RPMI7951 (cell line): Measurements from ENCODE around the gene SVOPL. TPM values are rescaled to one million over a fixed set of nuclear protein-coding genes. Genes with fewer than 3 reads are reported as not detected.

Experiments used
- DNase-seq: peaks from one replicate; pipeline ENCODE4 v3.0.0-alpha.2; 2012; ENCODE audit warnings: low read depth
- total RNA-seq: library from RNA; depleted of rRNA; stranded (reverse); fragments of >200 nt; shearing (Covaris generic); gene quantifications from 2 replicates; pipeline ENCODE4 v1.2.3, GENCODE V29; 2014

SVOPL gene
- total RNA-seq, 1 experiment from 2014 or later: not detected

DNA sequence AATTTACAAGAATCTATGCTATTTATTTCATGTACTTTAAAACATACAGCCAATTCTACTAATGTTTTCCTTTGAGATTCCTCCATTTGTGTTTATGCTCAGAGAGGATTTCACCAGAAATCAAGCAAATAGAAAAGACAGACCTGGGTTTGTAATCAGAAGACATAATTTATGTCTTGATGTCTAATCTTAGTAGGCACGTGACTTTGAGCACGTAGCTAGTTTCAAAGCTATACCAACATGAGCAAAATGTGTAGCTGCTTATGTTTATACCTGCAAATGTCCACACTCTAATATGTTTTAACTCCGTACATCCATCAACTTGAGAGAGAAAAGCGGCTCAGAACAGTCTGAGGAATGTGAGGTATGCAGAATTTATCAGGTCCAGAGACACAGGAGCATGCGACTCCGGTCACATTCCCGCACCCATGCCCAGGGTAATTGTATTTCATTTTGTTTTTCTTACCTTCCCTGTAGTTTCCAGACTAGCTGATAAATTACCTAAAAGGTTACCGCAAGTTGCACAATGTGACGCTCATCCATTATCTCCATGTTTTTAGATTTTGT, 40.0 kb downstream of the SVOPL start:
- DNase-seq: no peak

DNA sequence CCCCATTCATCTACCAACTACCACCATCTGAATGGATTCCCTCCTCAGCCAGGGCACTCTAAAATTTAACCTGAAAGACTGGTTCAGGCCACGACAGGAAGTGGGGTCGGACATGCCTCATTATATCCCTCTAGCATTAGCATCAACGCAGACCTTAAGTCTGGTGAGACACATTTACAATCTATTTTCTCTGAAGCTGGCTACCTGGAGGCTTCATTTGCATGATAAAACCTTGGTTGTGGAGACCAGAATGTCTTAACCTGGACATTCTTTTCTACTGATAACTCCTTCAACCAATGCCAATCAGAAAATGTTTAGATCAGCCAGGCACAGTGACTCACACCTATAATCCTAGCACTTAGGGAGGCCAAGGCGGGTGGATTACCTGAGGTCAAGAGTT, 42.3 kb downstream of the SVOPL start:
- DNase-seq: no peak

DNA sequence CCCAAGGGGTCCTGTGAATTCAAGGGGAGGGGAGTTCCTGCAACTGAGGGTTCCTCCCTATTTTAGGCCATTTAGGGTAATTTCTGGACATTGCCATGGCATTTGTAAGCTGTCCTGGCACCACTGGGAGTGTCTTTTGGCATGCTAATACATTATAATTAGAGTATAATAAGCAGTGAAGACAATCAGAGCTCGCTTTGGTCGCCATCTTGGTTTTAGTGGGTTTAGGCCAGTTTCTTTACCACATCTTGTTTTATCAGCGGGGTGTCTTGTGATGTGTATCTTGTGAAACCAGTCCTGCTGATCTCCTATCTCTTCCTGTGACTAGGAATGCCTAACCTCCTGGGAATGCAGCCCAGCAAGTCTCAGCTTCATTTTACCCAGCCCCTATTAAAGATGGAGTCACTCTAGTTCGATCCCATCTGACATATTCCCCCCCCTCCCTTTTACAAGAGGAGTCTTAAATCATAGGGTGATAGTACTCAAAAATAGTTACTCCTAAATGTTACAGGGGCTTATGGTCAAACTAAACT, 43.2 kb downstream of the SVOPL start:
- DNase-seq: no peak

DNA sequence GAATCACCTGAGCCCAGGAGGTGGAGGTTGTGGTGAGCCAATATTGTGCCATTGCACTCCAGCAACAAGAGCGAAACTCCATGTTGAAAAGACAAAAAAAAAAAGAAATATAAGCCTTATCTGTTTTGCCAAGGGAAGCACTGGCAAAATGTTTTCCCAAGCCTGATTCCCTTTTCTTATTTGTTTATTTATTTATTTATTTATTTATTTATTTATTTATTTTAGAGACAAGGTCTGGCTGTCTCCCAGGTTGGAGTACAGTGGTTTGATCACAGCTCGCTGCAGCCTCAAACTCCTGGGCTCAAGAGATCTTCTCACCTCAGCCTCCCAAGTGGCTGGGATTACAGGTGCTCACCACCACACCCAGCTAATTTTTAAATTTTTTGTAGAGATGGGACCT, 44.2 kb downstream of the SVOPL start:
- DNase-seq: no peak

DNA sequence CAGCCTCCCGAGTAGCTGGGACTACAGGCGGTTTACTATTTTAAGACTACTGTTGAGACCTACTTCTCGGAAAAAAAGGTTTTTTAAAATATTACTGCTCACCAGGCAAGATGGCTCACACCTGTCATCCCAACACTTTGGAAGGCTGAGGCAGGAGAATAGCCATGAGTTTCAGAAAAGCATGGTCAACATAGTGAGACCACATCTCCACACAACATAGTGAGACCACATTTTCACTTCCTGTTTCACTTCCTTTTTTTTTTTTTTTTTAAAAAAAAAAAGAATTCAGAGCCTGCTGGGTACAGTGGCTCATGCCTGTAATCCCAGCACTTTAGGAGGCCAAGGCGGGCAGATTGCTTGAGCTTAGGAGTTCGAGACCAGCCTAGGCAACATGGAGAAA, 46.5 kb downstream of the SVOPL start:
- no peak for DNase-seq

DNA sequence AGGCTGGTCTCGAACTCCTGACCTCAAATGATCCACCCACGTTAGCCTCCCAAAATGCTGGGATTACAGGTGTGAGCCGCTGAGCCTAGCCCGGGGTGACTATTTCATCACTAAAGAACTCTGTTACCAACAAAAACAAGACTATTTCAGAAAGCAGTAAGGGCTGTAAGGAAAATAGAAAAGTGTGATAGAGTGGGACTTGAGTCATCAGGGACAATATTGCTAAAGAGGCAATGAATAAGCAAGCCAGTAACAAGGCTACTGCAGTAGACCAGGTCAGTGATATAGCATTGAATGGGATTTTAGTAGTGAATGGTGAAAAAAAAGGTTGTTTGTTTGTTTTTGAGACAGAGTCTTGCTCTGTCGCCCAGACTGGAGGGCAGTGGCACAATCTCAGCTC, 51.7 kb downstream of the SVOPL start:
- DNase-seq: no peak

DNA sequence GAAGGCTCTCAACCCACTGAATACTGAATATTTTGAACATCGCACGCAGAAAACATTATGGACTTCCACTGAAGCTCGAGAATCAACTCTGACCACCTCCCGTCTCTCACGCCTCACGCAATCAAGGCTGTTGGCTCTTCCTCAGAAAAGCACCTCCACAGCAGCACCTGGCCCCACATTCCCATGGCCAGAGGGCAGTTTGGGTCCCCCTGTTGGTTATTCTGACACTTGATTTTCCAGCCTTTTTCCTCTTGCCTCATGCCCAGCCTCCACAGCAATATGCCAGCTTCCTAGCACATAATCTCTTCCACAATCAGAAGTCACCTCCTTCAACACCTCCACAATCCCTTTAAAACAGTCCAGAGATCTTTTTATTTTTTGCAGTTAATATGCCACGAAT, 55.9 kb downstream of the SVOPL start:
- DNase-seq: no peak

DNA sequence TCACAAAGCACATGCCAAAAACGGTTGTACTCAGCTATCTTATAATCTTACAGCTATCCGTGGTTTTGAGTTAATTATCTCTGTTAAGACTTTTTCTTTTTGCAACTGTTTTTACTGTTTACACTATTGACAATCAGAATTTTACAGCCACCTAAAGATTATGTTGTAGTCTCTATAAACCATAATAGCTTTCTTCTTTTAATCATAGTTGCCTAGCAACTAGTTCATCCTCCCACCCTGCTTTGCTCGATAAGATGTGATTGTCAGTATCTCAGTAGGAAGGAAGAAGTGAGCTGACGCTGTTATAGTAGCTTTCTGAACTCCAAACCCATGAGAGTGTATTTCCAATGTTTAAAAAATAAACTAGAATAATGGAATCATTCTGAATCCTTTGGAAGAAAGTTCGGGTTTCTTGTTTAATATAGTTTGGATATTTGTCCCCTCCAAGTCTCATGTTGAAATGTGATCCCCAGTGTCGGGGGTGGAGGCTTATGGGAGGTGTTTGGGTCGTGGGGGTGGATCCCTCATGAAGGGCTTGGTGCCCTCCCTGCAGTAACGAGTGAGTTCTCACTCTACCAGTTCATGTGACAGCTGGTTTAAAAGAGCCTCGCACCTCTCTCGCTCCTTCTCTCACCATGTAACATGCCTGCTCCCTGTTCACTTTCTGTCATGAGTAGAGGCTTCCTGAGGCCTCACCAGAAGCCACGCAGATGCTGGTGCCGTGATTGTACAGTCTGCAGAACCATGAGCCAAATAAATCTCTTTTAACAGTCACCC, 68.1 kb downstream of the SVOPL start:
- no peak for DNase-seq

DNA sequence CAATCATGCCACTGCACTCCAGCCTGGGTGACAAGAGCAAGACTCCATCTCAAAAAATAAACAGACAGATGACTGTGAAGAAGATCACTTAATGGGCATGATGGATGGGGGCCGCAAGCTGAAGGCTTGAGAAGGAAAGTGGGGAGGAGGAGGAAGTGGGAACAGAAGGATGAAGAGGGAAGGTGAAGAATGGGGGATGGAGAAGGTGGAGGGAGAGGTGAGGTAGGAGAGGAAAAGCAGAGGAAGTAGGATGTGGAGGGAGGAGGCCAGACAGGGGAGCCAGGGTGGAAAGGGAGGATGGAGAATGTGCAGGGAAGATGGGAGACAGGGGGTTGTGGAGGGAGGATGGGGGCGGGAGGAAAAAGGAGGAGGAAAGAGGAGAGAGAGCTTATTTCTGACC, 68.8 kb downstream of the SVOPL start:
- no peak for DNase-seq

DNA sequence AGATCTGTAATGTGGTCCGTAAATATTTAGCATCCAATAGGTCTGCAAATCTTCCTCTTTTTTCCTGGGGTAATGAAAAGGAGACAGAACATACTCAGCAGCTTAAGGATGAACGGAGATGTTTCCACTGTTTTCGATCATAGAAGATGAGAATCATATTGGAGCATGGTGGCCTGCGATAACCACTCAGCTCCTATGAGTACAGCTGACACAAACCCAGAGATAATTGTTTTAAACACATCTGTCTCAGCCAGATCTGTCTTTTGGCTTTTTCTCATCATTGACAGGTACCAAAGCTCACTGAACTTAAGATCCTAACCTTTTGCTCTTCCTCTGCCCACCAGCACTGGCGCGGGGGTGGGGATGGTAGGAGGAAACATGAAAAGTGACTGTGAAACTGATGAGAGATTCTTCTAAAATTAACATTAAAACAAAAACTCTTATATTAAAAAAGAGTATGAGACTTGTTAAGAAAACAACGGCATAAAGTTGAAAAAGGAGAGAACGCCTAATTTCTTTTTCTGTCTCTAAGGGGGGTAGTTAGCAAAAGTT, 71.0 kb downstream of the SVOPL start:
- no peak for DNase-seq

DNA sequence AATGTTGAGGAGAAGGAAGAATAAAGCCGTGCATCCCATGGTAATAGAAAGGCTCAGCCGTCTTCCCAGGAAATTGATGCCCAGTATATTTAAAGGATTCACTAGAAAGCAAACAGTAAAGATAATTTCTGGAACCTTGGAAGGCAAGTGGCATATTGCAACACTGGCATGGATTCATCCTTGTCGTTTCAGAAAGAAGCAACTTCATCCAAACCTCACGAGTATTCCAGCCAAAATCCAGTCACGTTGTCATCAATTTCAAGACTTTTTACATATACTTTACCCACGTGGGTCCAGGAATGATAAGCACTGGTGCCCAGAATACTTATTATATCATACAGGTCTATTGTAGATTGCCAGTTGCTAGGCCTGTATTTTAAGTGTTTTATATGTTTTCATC, 73.8 kb downstream of the SVOPL start:
- DNase-seq: no peak

DNA sequence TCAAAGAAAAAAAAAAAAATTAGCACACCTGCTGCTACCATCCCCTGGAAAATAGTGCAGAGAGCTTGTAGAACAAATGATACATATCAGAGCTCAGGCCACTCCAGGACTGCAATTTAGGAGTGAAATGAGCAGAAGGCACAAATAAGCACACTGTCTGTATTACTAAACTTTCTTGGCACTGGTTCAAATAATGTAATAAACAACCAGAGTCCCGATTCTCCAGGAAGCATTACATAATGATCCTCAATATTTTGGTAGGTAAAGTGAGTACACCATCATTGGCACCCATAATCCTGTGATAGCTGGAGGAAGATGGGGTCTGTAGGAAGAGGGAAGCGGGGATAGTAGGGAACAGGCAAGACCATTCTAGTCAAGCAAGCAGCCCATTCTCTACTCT, 74.3 kb downstream of the SVOPL start:
- no peak for DNase-seq

DNA sequence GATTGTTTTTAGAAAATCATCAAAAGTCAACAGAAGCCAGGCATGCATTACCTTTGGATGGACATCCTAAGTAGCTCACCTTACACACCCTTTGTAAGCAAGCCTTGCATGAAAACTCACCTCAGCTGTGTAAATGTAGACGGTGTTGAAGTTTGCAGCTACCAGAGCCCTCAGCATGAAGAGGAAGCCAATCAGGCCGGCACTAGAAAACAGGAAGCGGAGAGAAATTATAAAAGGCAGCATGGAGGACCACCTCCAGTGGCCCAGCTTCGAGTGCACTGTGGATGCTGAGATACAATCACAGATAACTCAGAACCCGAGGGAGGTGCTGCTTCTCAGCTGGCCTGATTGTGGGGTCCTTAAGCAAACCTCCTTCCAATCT, 75.3 kb downstream of the SVOPL start:
- DNase-seq: no peak

DNA sequence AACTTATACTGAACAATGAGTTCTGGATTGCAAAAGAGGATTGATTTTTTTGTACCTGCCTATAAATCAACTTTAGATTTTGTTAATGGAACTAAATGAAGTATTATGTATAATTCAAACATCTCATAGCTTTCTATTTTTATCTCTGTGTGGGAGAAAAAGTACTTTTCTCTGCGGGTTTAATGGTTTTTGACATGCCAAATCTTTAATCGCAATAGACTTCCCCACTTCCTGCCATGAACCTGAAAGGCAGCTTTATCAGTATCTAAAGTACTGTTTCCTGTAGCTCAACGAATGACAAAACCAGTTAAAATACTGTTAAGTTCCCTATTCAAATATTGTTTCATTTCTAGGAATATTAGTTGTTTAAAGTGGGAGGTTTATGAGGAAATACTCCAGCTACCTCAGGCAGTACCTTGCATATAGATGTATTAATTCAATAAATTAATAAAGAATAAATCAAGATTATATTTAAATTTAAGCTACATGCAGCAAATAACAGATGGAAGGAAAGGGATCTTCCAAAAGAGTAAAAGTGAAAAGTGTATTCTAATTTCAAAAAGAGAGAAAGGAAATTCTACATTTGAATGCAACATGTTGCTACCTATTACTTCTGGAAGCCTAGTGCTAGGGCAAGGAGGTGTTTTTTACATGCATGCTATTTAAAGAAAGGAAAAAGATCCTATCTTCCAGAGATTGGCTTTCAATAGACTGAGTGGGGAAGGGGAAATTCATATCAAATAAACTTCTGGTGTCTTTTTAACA, 75.9 kb downstream of the SVOPL start:
- no peak for DNase-seq

DNA sequence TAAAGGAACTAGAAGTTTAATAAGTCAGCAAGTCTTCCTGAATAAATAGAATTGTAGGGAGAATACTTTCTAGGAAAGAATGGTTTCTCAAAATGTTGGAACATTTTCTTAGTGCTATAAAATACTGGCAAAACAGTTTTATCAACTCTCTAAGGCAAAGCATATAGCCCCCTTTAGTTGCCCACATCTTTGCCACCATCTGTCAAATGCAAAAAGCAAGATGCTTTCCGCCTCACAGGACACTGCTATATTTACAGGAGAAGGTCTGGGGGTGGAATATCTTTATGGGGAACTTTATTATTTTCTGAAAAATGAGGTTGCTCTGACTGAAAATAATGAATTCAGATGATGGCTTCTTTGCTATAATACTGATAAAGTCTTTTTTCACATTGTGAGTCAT, 78.3 kb downstream of the SVOPL start:
- DNase-seq: no peak

DNA sequence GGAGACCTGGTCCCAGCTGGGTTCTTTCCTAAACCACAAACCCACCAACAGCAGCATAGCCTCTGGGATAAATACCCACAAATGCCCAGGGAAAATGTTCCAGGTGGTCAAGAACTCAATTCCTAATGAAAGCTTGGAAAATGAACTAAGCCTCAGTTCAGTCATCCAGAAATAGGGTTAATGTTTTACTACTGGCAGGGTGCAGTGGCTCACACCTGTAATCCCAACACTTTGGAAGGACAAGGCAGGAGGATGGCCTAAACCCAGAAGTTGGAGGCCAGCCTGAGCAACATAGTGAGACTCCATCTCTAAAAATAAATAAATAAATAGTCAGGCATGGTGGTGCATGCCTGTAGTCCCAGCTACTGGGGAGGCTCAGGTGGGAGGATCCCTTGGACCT, 82.2 kb downstream of the SVOPL start:
- no peak for DNase-seq

DNA sequence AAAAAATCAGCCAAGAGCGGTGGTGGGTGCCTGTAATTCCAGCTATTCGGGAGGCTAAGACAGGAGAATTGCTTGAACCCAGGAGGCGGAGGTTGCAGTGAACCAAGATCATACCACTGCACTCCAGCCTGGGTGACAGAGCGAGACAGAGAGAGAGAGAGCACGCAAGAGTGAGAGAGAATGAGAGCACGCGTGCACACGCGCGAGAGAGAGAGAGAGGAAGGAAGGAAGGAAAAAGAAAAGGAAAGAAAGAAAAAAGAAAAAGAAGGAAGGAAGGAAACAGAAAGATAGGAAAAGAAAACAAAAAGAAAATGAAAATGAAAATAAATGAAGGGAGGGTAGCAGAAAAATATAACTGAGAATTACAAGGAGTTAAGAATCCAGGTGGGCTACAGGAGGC, 82.7 kb downstream of the SVOPL start:
- no peak for DNase-seq

DNA sequence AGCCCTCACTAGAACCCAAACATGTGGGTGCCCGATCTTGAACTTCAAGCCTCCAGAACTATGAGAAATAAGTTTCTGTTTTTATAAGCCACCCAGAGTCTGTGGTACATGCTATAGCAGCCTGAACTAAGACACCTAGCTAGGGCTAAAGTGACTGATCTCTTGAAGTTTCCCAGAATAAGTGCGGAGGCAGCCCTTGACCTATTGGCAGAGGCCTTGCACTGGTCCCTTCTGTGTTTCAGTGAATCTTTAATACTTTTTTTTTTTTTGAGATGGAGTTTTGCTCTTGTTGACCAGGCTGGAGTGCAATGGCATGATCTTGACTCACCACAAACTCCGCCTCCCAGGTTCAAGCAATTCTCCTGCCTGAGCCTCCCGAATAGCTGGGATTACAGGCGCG, 85.1 kb downstream of the SVOPL start:
- no peak for DNase-seq

DNA sequence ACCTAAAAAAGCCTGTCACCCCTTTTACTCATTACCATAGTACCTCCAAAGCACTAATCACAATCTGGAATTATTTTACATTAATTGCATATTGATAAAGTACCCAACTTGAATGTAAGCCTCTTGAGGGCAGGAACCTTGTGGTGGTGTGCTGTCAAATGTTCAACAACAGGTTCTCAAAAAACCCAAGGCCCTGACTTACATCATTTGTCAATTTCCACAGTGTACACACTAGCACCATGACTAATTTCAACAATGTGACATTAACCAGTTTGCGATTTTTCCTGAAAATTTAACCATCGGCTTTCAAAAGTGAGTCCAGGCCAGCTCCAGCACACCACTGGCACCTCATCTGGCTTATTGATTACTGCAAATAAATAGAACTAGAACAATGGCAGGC, 87.5 kb downstream of the SVOPL start:
- peak; percentile 16 for DNase-seq

DNA sequence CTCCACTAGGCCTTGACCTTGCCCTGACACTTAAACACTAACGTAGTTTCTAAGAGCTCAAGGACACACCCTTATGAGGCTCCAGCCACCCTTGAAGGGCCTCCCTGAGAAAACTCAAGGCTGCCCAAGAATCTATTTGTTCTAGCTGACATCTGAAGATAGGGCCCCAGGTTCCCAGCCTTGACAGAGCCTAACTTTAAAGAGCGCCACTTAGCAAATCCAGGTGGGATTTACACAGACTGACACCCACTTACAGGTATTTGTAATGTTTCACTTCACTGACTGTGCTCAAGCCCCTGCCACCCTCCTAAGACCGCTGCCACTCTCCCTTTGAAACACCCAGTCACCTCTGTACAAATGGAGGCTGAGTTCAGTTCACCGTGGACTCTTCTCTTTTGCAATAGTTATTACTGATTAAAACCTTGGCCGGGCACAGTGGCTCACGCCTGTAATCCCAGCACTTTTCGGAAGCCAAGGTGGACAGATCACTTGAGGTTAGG, 90.4 kb downstream of the SVOPL start:
- no peak for DNase-seq

DNA sequence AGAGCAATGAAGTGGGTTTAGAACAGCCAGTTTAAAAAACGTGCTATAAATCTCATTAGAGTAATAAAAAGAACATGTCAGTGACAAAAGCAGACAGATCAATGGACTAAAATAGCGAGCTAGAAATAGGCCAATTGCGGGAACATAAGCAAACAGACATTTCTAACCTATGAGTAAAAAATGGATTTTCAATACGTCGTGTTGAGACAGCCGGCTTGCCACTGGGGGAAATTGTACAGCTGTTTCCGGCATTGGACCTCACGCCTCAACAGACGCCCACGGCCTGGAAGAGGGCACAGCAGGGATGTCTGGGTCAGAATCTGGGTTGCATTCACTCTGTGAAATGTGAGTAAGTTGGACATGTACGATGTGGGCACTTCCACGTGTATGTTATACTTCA, 92.9 kb downstream of the SVOPL start:
- peak; percentile 23 for DNase-seq
